ENCODE measurements around the gene MACROD1.

DNA sequence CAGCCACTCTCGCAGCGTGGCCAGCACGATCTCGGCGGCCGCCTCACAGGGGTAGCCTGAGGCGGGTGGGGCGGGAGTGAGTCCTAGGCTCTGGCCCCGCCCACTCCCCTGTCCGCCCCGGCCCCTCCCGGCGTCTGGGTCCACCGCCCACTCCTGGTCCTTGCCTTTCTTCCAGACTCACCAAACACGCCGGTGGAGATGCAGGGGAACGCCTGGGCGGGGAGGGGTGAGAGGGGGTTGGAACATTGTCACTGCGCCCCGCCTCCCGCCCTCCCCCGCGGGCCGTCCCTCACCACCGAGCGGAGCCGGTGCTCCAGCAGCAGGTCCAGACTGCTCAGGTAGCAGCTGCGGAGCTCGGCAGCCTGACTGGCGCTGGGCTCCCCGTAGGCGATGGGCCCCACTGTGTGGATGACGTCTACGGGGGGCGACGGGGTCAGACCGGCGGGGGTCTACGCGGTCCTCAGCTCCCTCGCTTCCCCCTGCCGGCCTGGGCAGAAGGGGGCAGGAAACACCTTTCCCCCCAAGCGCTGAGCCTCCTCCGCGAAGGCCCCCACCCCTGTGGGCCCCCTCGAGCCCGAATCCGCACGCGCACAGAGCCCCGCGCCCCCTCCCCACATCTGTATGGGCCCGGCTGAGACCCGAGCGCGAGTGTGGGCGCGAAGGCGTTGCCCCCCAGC is 166.4 kb downstream of the MACROD1 start:
- TF ChIP-seq, protein P1, sequence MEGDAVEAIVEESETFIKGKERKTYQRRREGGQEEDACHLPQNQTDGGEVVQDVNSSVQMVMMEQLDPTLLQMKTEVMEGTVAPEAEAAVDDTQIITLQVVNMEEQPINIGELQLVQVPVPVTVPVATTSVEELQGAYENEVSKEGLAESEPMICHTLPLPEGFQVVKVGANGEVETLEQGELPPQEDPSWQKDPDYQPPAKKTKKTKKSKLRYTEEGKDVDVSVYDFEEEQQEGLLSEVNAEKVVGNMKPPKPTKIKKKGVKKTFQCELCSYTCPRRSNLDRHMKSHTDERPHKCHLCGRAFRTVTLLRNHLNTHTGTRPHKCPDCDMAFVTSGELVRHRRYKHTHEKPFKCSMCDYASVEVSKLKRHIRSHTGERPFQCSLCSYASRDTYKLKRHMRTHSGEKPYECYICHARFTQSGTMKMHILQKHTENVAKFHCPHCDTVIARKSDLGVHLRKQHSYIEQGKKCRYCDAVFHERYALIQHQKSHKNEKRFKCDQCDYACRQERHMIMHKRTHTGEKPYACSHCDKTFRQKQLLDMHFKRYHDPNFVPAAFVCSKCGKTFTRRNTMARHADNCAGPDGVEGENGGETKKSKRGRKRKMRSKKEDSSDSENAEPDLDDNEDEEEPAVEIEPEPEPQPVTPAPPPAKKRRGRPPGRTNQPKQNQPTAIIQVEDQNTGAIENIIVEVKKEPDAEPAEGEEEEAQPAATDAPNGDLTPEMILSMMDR (IDR thresholded peaks at IDR 0.05; ENCODE audit: insufficient read depth, low read depth, low read length) = no peak
- TF ChIP-seq EZH2 (IDR thresholded peaks at IDR 0.05; ENCODE audit: insufficient read depth, low read length) = no peak

All from astrocyte (in vitro differentiated cells and primary cell).